Measurements from ENCODE around the gene EPHA3.

EPHA3 gene

GRCh38 chr3:89488800-89489580, 381.6 kb downstream of the EPHA3 start:
- ATAC-seq: no peak
- TF ChIP-seq ARNTL (CRISPR knock-in tag; IDR thresholded peaks at IDR 0.05; ENCODE audit: borderline replicate concordance, low read depth): no peak
- no peak for TF ChIP-seq POU6F1 (CRISPR knock-in tag; IDR thresholded peaks at IDR 0.05; ENCODE audit: borderline replicate concordance, low read depth)
- no peak for TF ChIP-seq ESRRG (CRISPR knock-in tag; IDR thresholded peaks at IDR 0.05)
- no peak for TF ChIP-seq SNAI2 (CRISPR knock-in tag; IDR thresholded peaks at IDR 0.05)
- no peak for TF ChIP-seq ISL1 (CRISPR knock-in tag; IDR thresholded peaks at IDR 0.05)
- TF ChIP-seq ZNF70 (CRISPR knock-in tag; IDR thresholded peaks at IDR 0.05): no peak
- TF ChIP-seq ZFP3 (CRISPR knock-in tag; IDR thresholded peaks at IDR 0.05): no peak
- no peak for TF ChIP-seq OSR1 (CRISPR knock-in tag; IDR thresholded peaks at IDR 0.05)

- no peak for ATAC-seq
- TF ChIP-seq ARNTL (CRISPR knock-in tag; IDR thresholded peaks at IDR 0.05; ENCODE audit: borderline replicate concordance, low read depth) (no peak), ZFP3 (CRISPR knock-in tag; IDR thresholded peaks at IDR 0.05) (no peak), ZNF565 (CRISPR knock-in tag; conservative IDR thresholded peaks at IDR 0.05; ENCODE audit: low read depth) (no peak), TSHZ2 (CRISPR knock-in tag; IDR thresholded peaks at IDR 0.05) (no peak)
These were observed 382.7 kb downstream of the EPHA3 start for GRCh38 chr3:89490129-89490528.

GRCh38 chr3:89494734-89495133, 387.3 kb downstream of the EPHA3 start:
- no peak for ATAC-seq
- no peak for TF ChIP-seq ZNF70 (CRISPR knock-in tag; IDR thresholded peaks at IDR 0.05)
- TF ChIP-seq ARNTL (CRISPR knock-in tag; IDR thresholded peaks at IDR 0.05; ENCODE audit: borderline replicate concordance, low read depth): no peak
- TF ChIP-seq GLIS3 (CRISPR knock-in tag; IDR thresholded peaks at IDR 0.05): no peak
- TF ChIP-seq ZFP3 (CRISPR knock-in tag; IDR thresholded peaks at IDR 0.05): no peak
- TF ChIP-seq CSRNP3 (CRISPR knock-in tag; IDR thresholded peaks at IDR 0.05): no peak
- no peak for TF ChIP-seq TSHZ2 (CRISPR knock-in tag; IDR thresholded peaks at IDR 0.05)
- TF ChIP-seq SNAI2 (CRISPR knock-in tag; IDR thresholded peaks at IDR 0.05): no peak
- no peak for TF ChIP-seq ESRRG (CRISPR knock-in tag; IDR thresholded peaks at IDR 0.05)
- no peak for TF ChIP-seq TCF4 (CRISPR knock-in tag; IDR thresholded peaks at IDR 0.05; ENCODE audit: borderline replicate concordance)
- no peak for TF ChIP-seq BACH2 (CRISPR knock-in tag; IDR thresholded peaks at IDR 0.05; ENCODE audit: borderline replicate concordance)
- no peak for TF ChIP-seq ZNF8 (CRISPR knock-in tag; IDR thresholded peaks at IDR 0.05)
- no peak for TF ChIP-seq RARB (CRISPR knock-in tag; IDR thresholded peaks at IDR 0.05)
- TF ChIP-seq ZC3H10 (CRISPR knock-in tag; IDR thresholded peaks at IDR 0.05): no peak
- TF ChIP-seq PPARA (CRISPR knock-in tag; IDR thresholded peaks at IDR 0.05; ENCODE audit: borderline replicate concordance): no peak
- no peak for TF ChIP-seq POU6F1 (CRISPR knock-in tag; IDR thresholded peaks at IDR 0.05; ENCODE audit: borderline replicate concordance, low read depth)
- TF ChIP-seq TOX (CRISPR knock-in tag; IDR thresholded peaks at IDR 0.05; ENCODE audit: borderline replicate concordance): no peak
- TF ChIP-seq OSR1 (CRISPR knock-in tag; IDR thresholded peaks at IDR 0.05): no peak
- no peak for TF ChIP-seq CSDC2 (CRISPR knock-in tag; IDR thresholded peaks at IDR 0.05)
- no peak for TF ChIP-seq CREB5 (CRISPR knock-in tag; IDR thresholded peaks at IDR 0.05; ENCODE audit: low read depth)
